ENCODE data around the gene PRSS27.
A peak's percentile ranks its signal among the peaks of the same experiment; 100 is the strongest.
"Not testable (repeated sequence)": the region's sequence is repeated elsewhere in the genome, so short reads cannot be mapped to it uniquely, and the experiment has no call there.

PRSS27 gene

GRCh38 chr16:2692251-2692947, 27.6 kb downstream of the PRSS27 start:
- DNase-seq, result no peak

GRCh38 chr16:2691491-2692248, 28.4 kb downstream of the PRSS27 start:
- DNase-seq, result no peak

GRCh38 chr16:2690852-2691251, 29.2 kb downstream of the PRSS27 start:
- no peak for DNase-seq

- DNase-seq, result no peak
These were observed 29.8 kb downstream of the PRSS27 start for GRCh38 chr16:2689968-2690801.

- not testable (repeated sequence) for DNase-seq
These were observed 30.6 kb downstream of the PRSS27 start for GRCh38 chr16:2689422-2689821.

- no peak for DNase-seq
These were observed 32.3 kb downstream of the PRSS27 start for GRCh38 chr16:2687531-2688308.

GRCh38 chr16:2686912-2687507, 33.0 kb downstream of the PRSS27 start:
- DNase-seq, result peak in 1 of 2 donors; percentile 47

- DNase-seq, result not testable (repeated sequence)
These were observed 33.9 kb downstream of the PRSS27 start for GRCh38 chr16:2686075-2686474.

GRCh38 chr16:2683041-2683440, 37.0 kb downstream of the PRSS27 start:
- DNase-seq, result not testable (repeated sequence)

- peak; percentile 98 for DNase-seq
These were observed 37.6 kb downstream of the PRSS27 start, which contains the start of gene KCTD5 for GRCh38 chr16:2682209-2683021. Gene KCTD5 (plus strand): TSS chr16:2682523. CDS start chr16:2682549, 26 bp downstream.

GRCh38 chr16:2680360-2680759, 39.7 kb downstream of the PRSS27 start:
- DNase-seq, result not testable (repeated sequence)

- not testable (repeated sequence) for DNase-seq
These were observed 40.1 kb downstream of the PRSS27 start for GRCh38 chr16:2679902-2680301.

- not testable (repeated sequence) for DNase-seq
These were observed 41.6 kb downstream of the PRSS27 start for GRCh38 chr16:2678206-2678965.

GRCh38 chr16:2676937-2677336, 43.1 kb downstream of the PRSS27 start:
- not testable (repeated sequence) for DNase-seq

GRCh38 chr16:2675714-2676113, 44.3 kb downstream of the PRSS27 start:
- no peak for DNase-seq

GRCh38 chr16:2675021-2675420, 45.0 kb downstream of the PRSS27 start:
- DNase-seq, result no peak

- peak; percentile 94 for DNase-seq
These were observed 46.7 kb downstream of the PRSS27 start for GRCh38 chr16:2673066-2673999.

GRCh38 chr16:2671741-2672140, 48.3 kb downstream of the PRSS27 start:
- no peak for DNase-seq

GRCh38 chr16:2671193-2671592, 48.8 kb downstream of the PRSS27 start:
- peak in 1 of 2 donors; percentile 34 for DNase-seq

All from stimulated activated CD4-positive, alpha-beta T cell treated with anti-CD3 and anti-CD28 coated beads, Interleukin-2, amount 100 ng/mL, for 24 hours (primary cell).